NB4 (cell line): ENCODE measurements around the gene MRPL50.

Experiments
- DNase-seq: peaks from one replicate; pipeline ENCODE4 v3.0.0; 2010; ENCODE audit warnings: low read depth
- H3K4me3 ChIP-seq: one replicate; pipeline ENCODE4 v1.5.1; 2011; ENCODE audit warnings: mild to moderate bottlenecking, low read depth, low read length, moderate library complexity
- CTCF ChIP-seq: IDR thresholded peaks from one replicate; pipeline ENCODE4 v1.5.1; 2012; ENCODE audit warnings: low read depth, low read length
- MAX ChIP-seq: IDR thresholded peaks from 2 replicates; pipeline ENCODE4 v1.6.1; 2011; ENCODE audit warnings: low read depth, low read length
- MYC ChIP-seq: IDR thresholded peaks from 2 replicates; pipeline ENCODE4 v1.6.1; 2011; ENCODE audit warnings: low read depth, low read length
- POLR2A ChIP-seq: IDR thresholded peaks from 2 replicates; pipeline ENCODE4 v1.6.1; 2011; ENCODE audit warnings: mild to moderate bottlenecking; ENCODE audit not compliant: insufficient read length; ENCODE audit errors: extremely low read depth

MRPL50 gene

GRCh38 chr9:101353683-101354082 is 44.7 kb downstream of the MRPL50 start:
- DNase-seq = no peak
- TF ChIP-seq MYC (no peak), CTCF (no peak), MAX (no peak), POLR2A (no peak)
- H3K4me3 ChIP-seq = no peak overlapping the region

GRCh38 chr9:101352892-101353463 is 45.4 kb downstream of the MRPL50 start:
- TF ChIP-seq MYC (no peak), MAX (no peak), POLR2A (no peak), CTCF (no peak)
- no peak overlapping the region for H3K4me3 ChIP-seq
- no peak for DNase-seq

- DNase-seq = no peak
- TF ChIP-seq MYC (no peak), MAX (no peak), CTCF (no peak), POLR2A (no peak)
- H3K4me3 ChIP-seq = no peak overlapping the region
Measured at GRCh38 chr9:101350285-101350684, 48.1 kb downstream of the MRPL50 start.

GRCh38 chr9:101342595-101342994 is 55.8 kb downstream of the MRPL50 start:
- H3K4me3 ChIP-seq = no peak overlapping the region
- DNase-seq = no peak
- TF ChIP-seq POLR2A (no peak), CTCF (no peak), MYC (no peak), MAX (no peak)

GRCh38 chr9:101341958-101342357 is 56.5 kb downstream of the MRPL50 start:
- DNase-seq = no peak
- no peak overlapping the region for H3K4me3 ChIP-seq
- TF ChIP-seq CTCF = no peak
- no peak for TF ChIP-seq MYC
- TF ChIP-seq POLR2A = no peak
- TF ChIP-seq MAX = no peak
